T-helper 2 cell treated with Interferon-gamma antibody and Interleukin-4, amounts not matched to agents 5 μg/mL and 100 μg/mL, for 36 hours (primary cell): ENCODE measurements around the gene FBXO9.

ENCODE experiments used
- DNase-seq: peaks from one replicate; pipeline ENCODE4 v3.0.0; 2021; ENCODE audit warnings: low spot score
- H3K27ac Mint-ChIP-seq: one replicate; pipeline ENCODE4 v1.8.0; 2021; ENCODE audit warnings: mild to moderate bottlenecking, mixed read lengths
- H3K27me3 Mint-ChIP-seq: one replicate; pipeline ENCODE4 v1.8.0; 2021; ENCODE audit warnings: low read depth, mixed read lengths
- H3K36me3 Mint-ChIP-seq: one replicate; pipeline ENCODE4 v1.8.0; 2021; ENCODE audit warnings: low read depth, mixed read lengths
- H3K4me1 Mint-ChIP-seq: one replicate; pipeline ENCODE4 v1.8.0; 2021; ENCODE audit warnings: low read depth, mixed read lengths
- H3K4me3 Mint-ChIP-seq: one replicate; pipeline ENCODE4 v1.8.0; 2022; ENCODE audit warnings: mild to moderate bottlenecking, moderate library complexity, mixed read lengths
- H3K9me3 Mint-ChIP-seq: one replicate; pipeline ENCODE4 v1.8.0; 2021; ENCODE audit warnings: mixed read lengths

FBXO9 gene

GRCh38 chr6:53065266-53066076 is at the start of gene FBXO9:
Gene FBXO9 (plus strand): TSS chr6:53065404. CDS start chr6:53065790, 386 bp downstream.
- DNase-seq: peak; percentile 85
- Mint-ChIP-seq H3K27me3 (no peaks in the 10 kb centered on the region), H3K36me3 (peaks cover 4% of the 10 kb centered on the region), H3K4me3 (peak within 1 kb of the TSS; percentile 96), H3K27ac (peak within 1 kb of the TSS; percentile 97), H3K4me1 (peaks cover 36% of the 10 kb centered on the region), H3K9me3 (no peaks in the 10 kb centered on the region)

- Mint-ChIP-seq H3K36me3 (peaks cover 28% of the 10 kb centered on the region), H3K4me1 (no peaks in the 10 kb centered on the region), H3K27me3 (no peaks in the 10 kb centered on the region), H3K9me3 (no peaks in the 10 kb centered on the region), H3K27ac (no peak overlapping the region), H3K4me3 (no peak overlapping the region)
- no peak for DNase-seq
Measured at GRCh38 chr6:53015486-53015885, 49.7 kb upstream of the FBXO9 start.

- peaks cover 15% of the 10 kb centered on the region for H3K36me3 Mint-ChIP-seq
- no peaks in the 10 kb centered on the region for H3K4me1 Mint-ChIP-seq
- no peak for DNase-seq
- no peak overlapping the region for H3K4me3 Mint-ChIP-seq
- H3K27ac Mint-ChIP-seq: no peak overlapping the region
- no peaks in the 10 kb centered on the region for H3K9me3 Mint-ChIP-seq
- H3K27me3 Mint-ChIP-seq: no peaks in the 10 kb centered on the region
Measured at GRCh38 chr6:53018446-53018845, 46.8 kb upstream of the FBXO9 start.

DNA sequence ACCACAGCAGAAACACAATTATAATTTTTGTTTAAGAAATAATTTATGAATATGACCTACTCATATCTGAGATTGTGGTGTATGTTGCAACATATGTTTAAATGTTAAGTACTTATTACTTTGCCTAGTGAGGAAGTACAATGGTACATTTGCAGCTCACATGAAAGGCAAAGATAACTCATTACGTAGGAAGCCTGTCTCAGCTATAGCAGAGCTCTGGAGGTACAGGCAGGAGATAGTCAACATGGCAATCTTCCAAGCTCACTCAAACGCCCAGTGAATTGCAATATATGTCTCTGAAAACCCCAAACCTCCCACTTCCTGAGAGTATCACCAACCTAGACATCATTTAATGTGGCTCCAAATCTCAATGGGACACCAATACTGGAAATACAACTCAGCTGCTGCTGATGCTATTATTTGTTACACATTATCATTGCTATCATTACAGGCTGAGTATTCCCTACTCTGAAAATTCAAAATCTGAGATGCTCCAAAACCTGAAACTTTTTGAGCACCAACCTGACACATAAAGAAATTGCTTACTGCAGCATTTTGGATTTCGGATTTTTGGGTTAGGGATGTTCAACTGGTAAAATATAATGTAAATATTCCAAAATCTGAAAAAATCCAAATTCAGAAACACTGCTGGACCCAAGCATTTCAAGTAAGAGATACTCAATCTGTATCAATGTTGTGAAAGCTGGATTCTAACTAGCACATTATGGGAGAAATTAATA is 45.0 kb upstream of the FBXO9 start:
- H3K4me1 Mint-ChIP-seq: peaks cover 3% of the 10 kb centered on the region
- no peaks in the 10 kb centered on the region for H3K9me3 Mint-ChIP-seq
- H3K27me3 Mint-ChIP-seq: no peaks in the 10 kb centered on the region
- no peak for DNase-seq
- H3K27ac Mint-ChIP-seq: no peak overlapping the region
- H3K36me3 Mint-ChIP-seq: peaks cover 9% of the 10 kb centered on the region
- no peak overlapping the region for H3K4me3 Mint-ChIP-seq

DNA sequence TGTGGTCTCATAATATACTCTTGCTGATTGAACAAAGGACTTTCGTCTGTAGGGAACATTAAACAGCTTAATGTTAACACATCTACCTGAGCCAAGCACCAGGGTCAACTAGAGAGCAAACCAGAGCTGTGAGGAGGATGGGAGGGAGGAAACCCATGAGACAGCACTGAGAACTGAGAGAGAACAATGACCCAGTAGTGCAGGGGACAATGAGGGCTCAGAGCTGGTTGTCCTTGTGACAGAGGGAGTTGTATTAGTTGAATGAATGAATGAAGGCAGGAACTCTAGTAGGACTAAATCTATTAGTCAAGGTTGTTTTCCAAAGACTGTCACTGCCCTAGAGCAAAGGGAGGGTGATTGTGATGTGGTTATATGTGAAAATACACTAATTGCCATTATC is 41.9 kb upstream of the FBXO9 start:
- peaks cover 4% of the 10 kb centered on the region for H3K36me3 Mint-ChIP-seq
- no peaks in the 10 kb centered on the region for H3K27me3 Mint-ChIP-seq
- no peak for DNase-seq
- no peak overlapping the region for H3K4me3 Mint-ChIP-seq
- H3K9me3 Mint-ChIP-seq: no peaks in the 10 kb centered on the region
- peaks cover 7% of the 10 kb centered on the region for H3K4me1 Mint-ChIP-seq
- H3K27ac Mint-ChIP-seq: no peak overlapping the region

DNA sequence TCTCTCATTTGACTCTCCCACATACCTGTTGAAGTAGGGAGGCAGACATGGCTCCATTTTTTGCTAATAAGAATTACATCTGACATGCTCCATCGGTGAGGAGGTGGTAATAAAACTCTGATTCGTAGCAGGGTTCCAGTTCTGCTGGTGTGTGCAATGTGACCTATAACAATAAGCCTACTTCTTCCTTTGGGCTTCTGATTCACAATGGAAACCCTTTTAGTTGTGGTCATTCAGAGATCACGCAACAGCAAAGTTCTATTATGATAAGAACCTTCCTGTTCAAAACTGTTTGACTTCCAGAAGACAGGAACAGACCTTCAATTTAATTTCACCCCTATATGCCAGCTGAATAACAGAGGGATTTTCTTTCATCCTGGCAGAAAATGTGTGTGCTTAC is 38.7 kb upstream of the FBXO9 start:
- Mint-ChIP-seq H3K4me3 (no peak overlapping the region), H3K9me3 (no peaks in the 10 kb centered on the region), H3K4me1 (peaks cover 11% of the 10 kb centered on the region), H3K27me3 (no peaks in the 10 kb centered on the region), H3K27ac (no peak overlapping the region), H3K36me3 (peaks cover 6% of the 10 kb centered on the region)
- no peak for DNase-seq

- Mint-ChIP-seq H3K27ac (no peak overlapping the region), H3K4me3 (no peak overlapping the region), H3K4me1 (peaks cover 11% of the 10 kb centered on the region), H3K36me3 (peaks cover 6% of the 10 kb centered on the region), H3K9me3 (no peaks in the 10 kb centered on the region), H3K27me3 (no peaks in the 10 kb centered on the region)
- no peak for DNase-seq
Measured at GRCh38 chr6:53027131-53027718, 38.0 kb upstream of the FBXO9 start.

- peaks cover 6% of the 10 kb centered on the region for H3K36me3 Mint-ChIP-seq
- H3K4me3 Mint-ChIP-seq: no peak overlapping the region
- H3K27ac Mint-ChIP-seq: no peak overlapping the region
- H3K27me3 Mint-ChIP-seq: no peaks in the 10 kb centered on the region
- no peak for DNase-seq
- no peaks in the 10 kb centered on the region for H3K9me3 Mint-ChIP-seq
- peaks cover 11% of the 10 kb centered on the region for H3K4me1 Mint-ChIP-seq
Measured at GRCh38 chr6:53028467-53028866, 36.7 kb upstream of the FBXO9 start.

DNA sequence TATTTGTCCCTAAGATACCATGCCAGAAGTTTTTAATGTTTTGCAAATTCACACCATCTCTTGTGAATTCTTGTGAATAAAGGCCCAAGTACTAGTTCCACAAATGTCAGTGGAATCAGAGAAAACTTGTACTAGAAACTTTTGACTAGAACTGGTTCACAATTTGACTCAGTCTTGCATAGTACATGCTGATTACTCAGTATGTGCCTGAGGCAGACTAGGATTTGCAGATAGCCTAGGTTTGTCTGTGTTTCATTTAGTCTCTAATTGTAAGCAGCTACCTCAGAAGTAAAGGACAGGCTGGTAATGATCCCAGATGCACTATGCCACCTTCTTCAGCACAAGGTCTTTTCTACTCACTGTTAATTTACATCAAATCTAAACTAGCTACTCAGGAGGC is 35.9 kb upstream of the FBXO9 start:
- DNase-seq: no peak
- Mint-ChIP-seq H3K27ac (no peak overlapping the region), H3K36me3 (peaks cover 6% of the 10 kb centered on the region), H3K9me3 (no peaks in the 10 kb centered on the region), H3K4me1 (peaks cover 7% of the 10 kb centered on the region), H3K4me3 (no peak overlapping the region), H3K27me3 (no peaks in the 10 kb centered on the region)

GRCh38 chr6:53029761-53030160 is 35.4 kb upstream of the FBXO9 start:
- Mint-ChIP-seq H3K4me3 (no peak overlapping the region), H3K27ac (no peak overlapping the region), H3K4me1 (peaks cover 7% of the 10 kb centered on the region), H3K9me3 (no peaks in the 10 kb centered on the region), H3K27me3 (no peaks in the 10 kb centered on the region), H3K36me3 (peaks cover 7% of the 10 kb centered on the region)
- no peak for DNase-seq

GRCh38 chr6:53031281-53031680 is 33.9 kb upstream of the FBXO9 start:
- Mint-ChIP-seq H3K4me3 (no peak overlapping the region), H3K9me3 (no peaks in the 10 kb centered on the region), H3K4me1 (peaks cover 7% of the 10 kb centered on the region), H3K27me3 (no peaks in the 10 kb centered on the region), H3K36me3 (peaks cover 11% of the 10 kb centered on the region), H3K27ac (no peak overlapping the region)
- DNase-seq: no peak

GRCh38 chr6:53032849-53033248 is 32.4 kb upstream of the FBXO9 start:
- no peaks in the 10 kb centered on the region for H3K27me3 Mint-ChIP-seq
- no peak overlapping the region for H3K4me3 Mint-ChIP-seq
- no peak for DNase-seq
- no peaks in the 10 kb centered on the region for H3K9me3 Mint-ChIP-seq
- H3K27ac Mint-ChIP-seq: no peak overlapping the region
- H3K4me1 Mint-ChIP-seq: peaks cover 3% of the 10 kb centered on the region
- H3K36me3 Mint-ChIP-seq: peaks cover 10% of the 10 kb centered on the region

GRCh38 chr6:53033764-53034163 is 31.4 kb upstream of the FBXO9 start:
- no peak overlapping the region for H3K27ac Mint-ChIP-seq
- no peaks in the 10 kb centered on the region for H3K9me3 Mint-ChIP-seq
- peaks cover 3% of the 10 kb centered on the region for H3K4me1 Mint-ChIP-seq
- H3K36me3 Mint-ChIP-seq: peaks cover 10% of the 10 kb centered on the region
- no peak overlapping the region for H3K4me3 Mint-ChIP-seq
- no peaks in the 10 kb centered on the region for H3K27me3 Mint-ChIP-seq
- DNase-seq: no peak

GRCh38 chr6:53035549-53036213 is 29.5 kb upstream of the FBXO9 start:
- no peak for DNase-seq
- Mint-ChIP-seq H3K4me3 (no peak overlapping the region), H3K36me3 (peaks cover 27% of the 10 kb centered on the region), H3K27ac (no peak overlapping the region), H3K9me3 (no peaks in the 10 kb centered on the region), H3K4me1 (peaks cover 2% of the 10 kb centered on the region), H3K27me3 (no peaks in the 10 kb centered on the region)
